Stimulated activated CD8-positive, alpha-beta memory T cell treated with anti-CD3 and anti-CD28 coated beads, Interleukin-4, amount 100 ng/mL, for 48 hours (primary cell): ENCODE results near the gene TMC3.
"Not testable (repeated sequence)": the region's sequence is repeated elsewhere in the genome, so short reads cannot be mapped to it uniquely, and the experiment has no call there.

Source experiments
- DNase-seq: peaks from one replicate; pipeline ENCODE4 v3.0.0-alpha.2; 2020

The TMC3 gene

GRCh38 chr15:81343371-81343770 is 30.6 kb downstream of the TMC3 start:
- no peak for DNase-seq

GRCh38 chr15:81341351-81341750 is 32.7 kb downstream of the TMC3 start:
- no peak for DNase-seq

GRCh38 chr15:81339851-81340250 is 34.2 kb downstream of the TMC3 start:
- DNase-seq, result no peak

GRCh38 chr15:81339321-81339720 is 34.7 kb downstream of the TMC3 start:
- DNase-seq, result no peak

DNA sequence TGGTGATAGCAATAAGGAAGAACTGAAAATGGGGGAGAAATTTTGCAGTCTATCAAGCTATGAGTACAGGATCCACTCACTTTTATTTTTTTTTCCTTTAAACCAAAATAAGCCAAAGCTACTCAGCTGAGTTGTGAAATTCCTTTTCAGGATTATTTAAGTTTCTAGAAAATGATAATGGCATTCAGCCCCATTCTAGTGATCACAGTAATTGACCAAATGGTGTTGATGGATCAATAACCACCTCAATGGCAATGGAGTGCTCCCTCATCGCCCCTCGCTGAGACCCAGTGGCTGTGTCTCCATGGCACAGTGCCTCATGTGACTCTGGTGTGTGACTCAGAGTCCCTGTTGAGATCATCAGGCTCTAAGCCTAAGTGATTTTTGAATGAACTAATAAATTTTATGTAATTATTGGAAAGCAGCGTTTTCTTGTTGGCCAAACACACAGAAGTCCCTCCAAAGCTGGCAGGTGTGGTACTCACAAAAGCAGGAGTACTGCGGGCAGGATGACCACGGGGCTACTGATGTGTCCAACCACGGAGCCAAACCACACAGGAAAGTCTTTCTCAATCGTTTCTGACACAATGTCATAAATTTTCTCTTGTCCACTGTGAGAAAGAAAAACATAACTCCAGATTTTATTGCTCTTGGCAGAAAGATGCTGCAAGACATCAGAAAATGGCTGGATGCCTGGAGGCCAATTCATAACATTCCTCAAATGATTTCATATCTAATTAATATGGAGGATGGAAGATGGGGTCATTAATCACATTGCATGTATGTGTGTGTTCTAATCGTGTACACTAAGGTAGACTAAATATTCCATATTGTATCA is 35.6 kb downstream of the TMC3 start:
- DNase-seq, result no peak

- no peak for DNase-seq
Observed at GRCh38 chr15:81337713-81338157, 36.3 kb downstream of the TMC3 start.

- no peak for DNase-seq
Observed at GRCh38 chr15:81337241-81337640, 36.8 kb downstream of the TMC3 start.

DNA sequence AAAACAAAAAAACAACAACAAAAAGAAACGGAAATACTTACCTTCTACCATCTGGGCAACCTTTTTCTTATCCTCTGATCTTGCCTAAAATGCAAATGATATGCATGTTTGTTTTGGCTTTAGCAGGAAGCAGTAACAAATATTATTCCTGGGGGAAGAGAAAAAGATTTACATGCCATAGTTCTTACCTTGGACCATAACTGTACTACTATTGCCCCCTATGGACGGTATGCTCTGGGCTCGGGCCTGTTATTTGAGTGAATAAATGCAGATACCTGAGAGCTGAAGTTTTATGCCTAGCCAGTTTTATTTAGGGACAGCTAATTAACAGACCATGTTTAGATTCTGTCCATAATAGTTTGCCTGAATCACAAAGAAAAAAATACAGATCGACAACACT is 37.4 kb downstream of the TMC3 start:
- DNase-seq, result no peak

DNA sequence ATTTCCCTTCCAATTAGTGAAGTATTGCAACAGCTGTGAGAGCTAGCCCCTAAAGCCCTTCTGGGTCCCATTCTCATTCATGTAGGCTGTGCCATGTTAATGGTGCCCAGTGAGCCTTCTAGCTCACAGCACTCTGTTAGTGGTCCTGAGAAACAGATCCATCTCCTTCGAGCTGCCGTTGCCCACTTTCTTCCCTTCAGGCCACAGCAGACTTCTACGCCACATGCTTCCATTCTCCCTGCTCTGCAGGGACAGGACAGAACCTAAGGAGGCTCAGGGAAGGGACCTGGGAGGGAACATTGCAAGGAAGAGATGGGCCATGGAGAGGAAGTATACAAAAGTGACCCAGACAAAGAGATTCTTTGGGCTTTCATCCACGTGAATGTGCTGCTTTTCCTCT is 38.4 kb downstream of the TMC3 start:
- no peak for DNase-seq

DNA sequence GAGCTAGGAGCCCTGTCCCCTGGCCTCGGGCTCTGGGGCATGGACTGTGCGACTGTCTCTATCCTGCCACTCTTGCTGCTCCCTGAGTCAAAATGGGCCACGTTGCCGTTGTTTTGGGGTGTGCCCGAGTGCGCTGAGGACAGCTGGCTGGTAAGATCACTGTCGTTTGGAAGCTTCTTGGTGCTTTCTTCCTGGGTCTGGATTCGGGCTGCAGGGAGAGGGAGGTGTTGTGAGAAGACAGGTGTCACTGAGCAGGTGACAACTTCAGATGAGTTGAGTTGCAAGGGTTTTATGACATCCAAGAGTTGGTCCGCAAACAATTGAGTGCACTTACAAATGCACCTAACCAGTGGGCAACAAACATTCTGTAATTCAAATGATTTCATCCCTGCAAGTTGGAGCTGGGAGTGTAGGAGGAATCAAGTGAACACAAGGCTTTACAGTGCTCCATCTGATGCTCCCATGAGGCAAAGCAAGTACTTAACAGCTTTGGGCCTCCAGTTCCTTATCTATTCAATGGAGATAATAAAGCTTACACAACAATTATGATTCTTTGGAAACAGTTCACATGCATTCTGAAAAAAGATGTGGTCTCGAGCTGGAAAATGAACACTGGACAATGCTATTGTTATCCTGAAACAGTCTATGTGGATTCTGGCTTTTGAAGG is 39.1 kb downstream of the TMC3 start:
- DNase-seq, result no peak

DNA sequence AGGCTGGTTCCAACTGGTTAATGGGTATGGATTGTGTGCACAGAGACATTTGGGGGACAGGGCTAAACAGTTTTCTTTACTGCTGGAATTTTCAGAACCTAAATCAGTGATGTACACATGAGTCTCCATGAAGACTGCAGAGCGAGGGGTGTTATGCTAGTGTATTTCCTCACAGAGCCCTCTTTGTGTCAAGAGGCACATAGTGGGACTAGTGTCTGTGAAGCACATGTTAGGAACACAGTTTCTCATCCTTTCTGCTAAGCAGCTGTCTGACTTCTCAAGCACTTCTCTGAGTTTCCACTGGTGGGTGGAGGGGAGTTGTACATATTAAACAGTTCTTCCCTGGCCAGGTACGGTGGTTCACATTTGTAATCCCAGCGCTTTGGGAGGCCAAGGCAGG is 40.6 kb downstream of the TMC3 start:
- no peak for DNase-seq

GRCh38 chr15:81332326-81332725 is 41.7 kb downstream of the TMC3 start:
- DNase-seq, result no peak

- no peak for DNase-seq
Observed at GRCh38 chr15:81331600-81331999, 42.4 kb downstream of the TMC3 start.

GRCh38 chr15:81331141-81331540 is 42.9 kb downstream of the TMC3 start:
- DNase-seq, result not testable (repeated sequence)

DNA sequence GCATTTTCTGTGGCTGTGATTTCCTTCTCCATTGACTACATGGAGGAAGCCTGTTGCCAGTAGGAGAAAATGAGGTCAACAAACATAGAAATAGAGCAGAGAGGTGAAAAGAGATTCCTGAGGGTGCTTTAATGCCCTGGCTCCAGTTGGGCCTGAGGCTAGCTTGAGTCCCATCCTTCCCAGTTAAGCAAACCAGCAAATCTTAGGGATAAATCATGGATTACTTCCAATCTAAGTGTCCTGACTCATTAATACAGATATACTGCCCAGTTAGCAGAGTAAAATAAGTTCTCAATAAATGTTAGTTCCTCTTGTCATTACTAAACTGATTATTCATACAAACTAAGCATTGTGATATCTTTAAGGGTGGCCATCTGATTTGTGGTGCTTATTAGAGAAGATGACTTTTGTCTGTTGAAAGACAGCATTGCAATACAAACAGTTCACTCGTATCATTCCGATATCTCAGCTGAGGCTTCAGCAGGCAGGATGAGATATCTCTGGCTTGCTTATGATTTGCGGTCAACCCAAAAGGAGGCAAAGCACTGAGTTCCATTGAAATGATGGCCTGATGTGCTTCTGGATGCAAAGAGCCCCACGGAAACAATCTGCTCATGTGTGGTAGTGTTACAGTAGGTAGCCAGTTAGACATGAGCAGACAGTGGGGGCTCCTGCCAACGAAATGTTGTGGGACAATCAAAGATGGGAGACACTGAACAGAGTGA is 43.5 kb downstream of the TMC3 start:
- DNase-seq, result no peak

GRCh38 chr15:81329446-81329845 is 44.6 kb downstream of the TMC3 start:
- DNase-seq, result no peak

- no peak for DNase-seq
Observed at GRCh38 chr15:81327516-81327915, 46.5 kb downstream of the TMC3 start.

- DNase-seq, result no peak
Observed at GRCh38 chr15:81326466-81327212, 47.4 kb downstream of the TMC3 start.

DNA sequence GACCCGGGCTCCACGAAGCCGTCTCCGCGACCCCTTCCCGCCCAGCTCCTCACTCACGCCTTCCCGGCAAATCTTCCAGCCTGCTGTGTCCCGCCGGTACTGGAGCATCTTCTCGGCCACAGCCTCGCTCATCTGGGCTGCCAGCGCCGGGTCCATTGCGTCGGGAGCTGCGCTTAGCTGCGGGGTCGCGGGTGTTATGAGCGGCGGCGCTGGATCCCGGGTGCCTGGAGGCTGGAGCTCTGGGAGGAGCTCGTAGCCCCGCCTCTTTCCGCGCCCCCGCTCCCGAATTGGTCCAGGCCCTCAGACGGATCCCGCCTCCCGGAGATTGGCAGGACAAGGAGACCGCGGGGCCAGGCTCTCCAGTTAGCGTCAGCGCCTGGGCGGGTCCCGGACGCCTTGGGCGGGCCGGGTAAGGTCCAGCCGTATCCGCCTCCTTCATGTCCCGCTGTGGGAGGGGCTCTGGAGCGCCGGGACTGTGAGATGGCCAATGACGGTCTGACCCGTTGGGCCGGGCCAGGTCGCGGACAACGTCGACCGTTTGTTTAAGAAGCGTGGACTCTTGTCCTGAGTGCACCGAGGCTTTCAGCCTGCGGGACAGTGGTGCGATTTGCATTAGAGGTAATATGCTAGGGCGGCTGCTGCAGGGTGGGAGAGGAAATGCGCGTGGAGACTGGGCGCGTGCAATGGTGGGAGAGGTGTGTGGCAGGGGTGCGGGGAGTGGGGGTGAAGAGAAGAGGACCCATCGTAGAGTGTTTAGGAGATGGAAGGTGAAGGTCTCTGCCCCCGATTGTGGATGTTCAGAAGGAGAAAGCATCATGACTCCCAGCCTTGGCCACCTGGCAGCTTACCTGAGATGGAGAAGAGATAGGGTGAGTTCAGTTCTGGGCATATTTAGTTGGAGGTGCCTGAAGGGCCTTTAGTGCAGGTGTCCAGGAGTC is 49.8 kb downstream of the TMC3 start, which contains the start of gene STARD5:
TSS of gene STARD5 (minus strand) at position 198 of the 938 bp plus-strand sequence. CDS start at position 156, 42 bp downstream.
- peak; percentile 99 for DNase-seq

DNA sequence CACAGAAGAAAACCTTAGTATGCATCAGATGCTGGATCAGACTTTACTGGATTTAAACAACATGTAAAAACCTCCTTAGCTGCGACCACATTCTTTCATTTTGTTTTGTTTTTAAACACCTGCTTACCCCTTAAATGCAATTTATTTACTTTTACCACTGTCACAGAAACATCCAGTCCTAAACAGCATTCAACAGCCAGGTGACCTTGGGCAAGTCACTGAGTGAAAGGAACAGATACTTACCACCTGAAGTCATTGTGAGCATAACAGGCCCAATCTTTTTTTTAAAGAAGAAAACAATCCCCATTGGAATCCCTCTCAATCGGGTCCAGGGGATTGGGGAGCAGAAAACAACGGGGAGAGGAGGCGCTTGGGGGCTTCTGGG is 50.5 kb downstream of the TMC3 start:
- no peak for DNase-seq

GRCh38 chr15:81322676-81323253 is 51.2 kb downstream of the TMC3 start:
- no peak for DNase-seq
